Measurements from ENCODE around the gene PKN3. TPM values are rescaled to one million over a fixed set of nuclear protein-coding genes. Genes with fewer than 3 reads are reported as not detected.

The PKN3 gene
- total and polyA plus RNA-seq, 9 of the 15 experiments (the other 6 are each of a cell fraction or from before 2014, with no cell fraction given): 0.82 to 49.2 (median 19.7) TPM

DNA sequence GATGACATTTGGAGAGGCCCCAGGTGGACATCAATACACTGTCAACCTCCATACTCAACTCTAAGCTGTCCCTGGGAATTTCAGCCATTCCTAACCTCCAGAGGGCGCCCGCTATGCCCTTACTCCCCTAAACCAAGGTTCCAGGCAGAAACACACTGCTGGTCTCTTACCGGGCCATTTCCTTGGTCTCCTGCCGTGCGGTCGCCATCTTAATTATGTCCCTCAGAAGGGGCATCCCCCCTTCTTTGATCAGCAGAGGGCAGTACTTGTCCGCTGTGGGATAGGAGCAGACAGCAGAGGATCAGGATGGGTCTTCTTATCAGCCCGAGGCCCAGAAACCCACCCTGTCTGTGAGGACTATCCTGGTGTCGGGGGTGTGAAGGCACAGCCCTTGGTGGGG is 31.0 kb downstream of the PKN3 start (continued):
- TF ChIP-seq MTA3 (IDR thresholded peaks at IDR 0.05; ENCODE audit: borderline replicate concordance) (0 out of 2 replicates have a peak, but pooled peaks have one; percentile 75), NRF1 (conservative IDR thresholded peaks at IDR 0.05 in 1 of 2, IDR thresholded peaks at IDR 0.05 in 1 of 2) (0 out of 4 replicates have a peak, but pooled peaks of 1 of the 2 experiments have one; percentile 18), CTBP1 (IDR thresholded peaks at IDR 0.05; ENCODE audit: borderline replicate concordance) (peak; percentile 83), MCM7 (IDR thresholded peaks at IDR 0.05) (no peak), KAT8 (IDR thresholded peaks at IDR 0.05; ENCODE audit: low read depth) (peak; percentile 92), DMBX1 (CRISPR knock-in tag; IDR thresholded peaks at IDR 0.05; ENCODE audit: borderline replicate concordance) (0 out of 2 replicates have a peak, but pooled peaks have one; percentile 39)
- TF ChIP-seq, protein P1, sequence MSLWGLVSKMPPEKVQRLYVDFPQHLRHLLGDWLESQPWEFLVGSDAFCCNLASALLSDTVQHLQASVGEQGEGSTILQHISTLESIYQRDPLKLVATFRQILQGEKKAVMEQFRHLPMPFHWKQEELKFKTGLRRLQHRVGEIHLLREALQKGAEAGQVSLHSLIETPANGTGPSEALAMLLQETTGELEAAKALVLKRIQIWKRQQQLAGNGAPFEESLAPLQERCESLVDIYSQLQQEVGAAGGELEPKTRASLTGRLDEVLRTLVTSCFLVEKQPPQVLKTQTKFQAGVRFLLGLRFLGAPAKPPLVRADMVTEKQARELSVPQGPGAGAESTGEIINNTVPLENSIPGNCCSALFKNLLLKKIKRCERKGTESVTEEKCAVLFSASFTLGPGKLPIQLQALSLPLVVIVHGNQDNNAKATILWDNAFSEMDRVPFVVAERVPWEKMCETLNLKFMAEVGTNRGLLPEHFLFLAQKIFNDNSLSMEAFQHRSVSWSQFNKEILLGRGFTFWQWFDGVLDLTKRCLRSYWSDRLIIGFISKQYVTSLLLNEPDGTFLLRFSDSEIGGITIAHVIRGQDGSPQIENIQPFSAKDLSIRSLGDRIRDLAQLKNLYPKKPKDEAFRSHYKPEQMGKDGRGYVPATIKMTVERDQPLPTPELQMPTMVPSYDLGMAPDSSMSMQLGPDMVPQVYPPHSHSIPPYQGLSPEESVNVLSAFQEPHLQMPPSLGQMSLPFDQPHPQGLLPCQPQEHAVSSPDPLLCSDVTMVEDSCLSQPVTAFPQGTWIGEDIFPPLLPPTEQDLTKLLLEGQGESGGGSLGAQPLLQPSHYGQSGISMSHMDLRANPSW (CRISPR knock-in tag; IDR thresholded peaks at IDR 0.05): 0 out of 2 replicates have a peak, but pooled peaks have one; percentile 16
- TF ChIP-seq, protein P2, sequence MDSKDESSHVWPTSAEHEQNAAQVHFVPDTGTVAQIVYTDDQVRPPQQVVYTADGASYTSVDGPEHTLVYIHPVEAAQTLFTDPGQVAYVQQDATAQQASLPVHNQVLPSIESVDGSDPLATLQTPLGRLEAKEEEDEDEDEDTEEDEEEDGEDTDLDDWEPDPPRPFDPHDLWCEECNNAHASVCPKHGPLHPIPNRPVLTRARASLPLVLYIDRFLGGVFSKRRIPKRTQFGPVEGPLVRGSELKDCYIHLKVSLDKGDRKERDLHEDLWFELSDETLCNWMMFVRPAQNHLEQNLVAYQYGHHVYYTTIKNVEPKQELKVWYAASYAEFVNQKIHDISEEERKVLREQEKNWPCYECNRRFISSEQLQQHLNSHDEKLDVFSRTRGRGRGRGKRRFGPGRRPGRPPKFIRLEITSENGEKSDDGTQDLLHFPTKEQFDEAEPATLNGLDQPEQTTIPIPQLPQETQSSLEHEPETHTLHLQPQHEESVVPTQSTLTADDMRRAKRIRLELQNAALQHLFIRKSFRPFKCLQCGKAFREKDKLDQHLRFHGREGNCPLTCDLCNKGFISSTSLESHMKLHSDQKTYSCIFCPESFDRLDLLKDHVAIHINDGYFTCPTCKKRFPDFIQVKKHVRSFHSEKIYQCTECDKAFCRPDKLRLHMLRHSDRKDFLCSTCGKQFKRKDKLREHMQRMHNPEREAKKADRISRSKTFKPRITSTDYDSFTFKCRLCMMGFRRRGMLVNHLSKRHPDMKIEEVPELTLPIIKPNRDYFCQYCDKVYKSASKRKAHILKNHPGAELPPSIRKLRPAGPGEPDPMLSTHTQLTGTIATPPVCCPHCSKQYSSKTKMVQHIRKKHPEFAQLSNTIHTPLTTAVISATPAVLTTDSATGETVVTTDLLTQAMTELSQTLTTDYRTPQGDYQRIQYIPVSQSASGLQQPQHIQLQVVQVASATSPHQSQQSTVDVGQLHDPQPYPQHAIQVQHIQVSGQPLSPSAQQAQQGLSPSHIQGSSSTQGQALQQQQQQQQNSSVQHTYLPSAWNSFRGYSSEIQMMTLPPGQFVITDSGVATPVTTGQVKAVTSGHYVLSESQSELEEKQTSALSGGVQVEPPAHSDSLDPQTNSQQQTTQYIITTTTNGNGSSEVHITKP (IDR thresholded peaks at IDR 0.05; ENCODE audit: partially characterized antibody): no peak
- TF ChIP-seq, protein P3, sequence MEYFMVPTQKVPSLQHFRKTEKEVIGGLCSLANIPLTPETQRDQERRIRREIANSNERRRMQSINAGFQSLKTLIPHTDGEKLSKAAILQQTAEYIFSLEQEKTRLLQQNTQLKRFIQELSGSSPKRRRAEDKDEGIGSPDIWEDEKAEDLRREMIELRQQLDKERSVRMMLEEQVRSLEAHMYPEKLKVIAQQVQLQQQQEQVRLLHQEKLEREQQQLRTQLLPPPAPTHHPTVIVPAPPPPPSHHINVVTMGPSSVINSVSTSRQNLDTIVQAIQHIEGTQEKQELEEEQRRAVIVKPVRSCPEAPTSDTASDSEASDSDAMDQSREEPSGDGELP (CRISPR knock-in tag; IDR thresholded peaks at IDR 0.05; ENCODE audit: borderline replicate concordance): peak; percentile 35; the same call in 1 of the 2 replicates
- TF ChIP-seq, protein P4, sequence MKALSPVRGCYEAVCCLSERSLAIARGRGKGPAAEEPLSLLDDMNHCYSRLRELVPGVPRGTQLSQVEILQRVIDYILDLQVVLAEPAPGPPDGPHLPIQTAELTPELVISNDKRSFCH (CRISPR knock-in tag; IDR thresholded peaks at IDR 0.05): no peak
- TF ChIP-seq, protein P4 (tag; IDR thresholded peaks at IDR 0.05): peak; percentile 44; the same call in 1 of the 2 replicates
- TF ChIP-seq, protein P5, sequence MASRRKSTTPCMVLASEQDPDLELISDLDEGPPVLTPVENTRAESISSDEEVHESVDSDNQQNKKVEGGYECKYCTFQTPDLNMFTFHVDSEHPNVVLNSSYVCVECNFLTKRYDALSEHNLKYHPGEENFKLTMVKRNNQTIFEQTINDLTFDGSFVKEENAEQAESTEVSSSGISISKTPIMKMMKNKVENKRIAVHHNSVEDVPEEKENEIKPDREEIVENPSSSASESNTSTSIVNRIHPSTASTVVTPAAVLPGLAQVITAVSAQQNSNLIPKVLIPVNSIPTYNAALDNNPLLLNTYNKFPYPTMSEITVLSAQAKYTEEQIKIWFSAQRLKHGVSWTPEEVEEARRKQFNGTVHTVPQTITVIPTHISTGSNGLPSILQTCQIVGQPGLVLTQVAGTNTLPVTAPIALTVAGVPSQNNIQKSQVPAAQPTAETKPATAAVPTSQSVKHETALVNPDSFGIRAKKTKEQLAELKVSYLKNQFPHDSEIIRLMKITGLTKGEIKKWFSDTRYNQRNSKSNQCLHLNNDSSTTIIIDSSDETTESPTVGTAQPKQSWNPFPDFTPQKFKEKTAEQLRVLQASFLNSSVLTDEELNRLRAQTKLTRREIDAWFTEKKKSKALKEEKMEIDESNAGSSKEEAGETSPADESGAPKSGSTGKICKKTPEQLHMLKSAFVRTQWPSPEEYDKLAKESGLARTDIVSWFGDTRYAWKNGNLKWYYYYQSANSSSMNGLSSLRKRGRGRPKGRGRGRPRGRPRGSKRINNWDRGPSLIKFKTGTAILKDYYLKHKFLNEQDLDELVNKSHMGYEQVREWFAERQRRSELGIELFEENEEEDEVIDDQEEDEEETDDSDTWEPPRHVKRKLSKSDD (conservative IDR thresholded peaks at IDR 0.05; ENCODE audit: low read length): peak; percentile 71; the same call in 1 of the 2 replicates

All from K562 (cell line).